Activated CD8-positive, alpha-beta T cell treated with anti-CD3 and anti-CD28 coated beads, Interleukin-2, amount 10 ng/mL, durations not matched to agents 7 days and 5 days (primary cell): ENCODE measurements around the gene EXOSC10. TPM values are rescaled to one million over a fixed set of nuclear protein-coding genes. Genes with fewer than 3 reads are reported as not detected.
"Not testable (repeated sequence)": the region's sequence is repeated elsewhere in the genome, so short reads cannot be mapped to it uniquely, and the experiment has no call there.

Experiments
- ATAC-seq: fragments of 150-1000 bp; cut with Tn5 transposase; one replicate; pipeline ENCODE4 v1.10.0; 2021; ENCODE audit warnings: moderate library complexity
- CTCF ChIA-PET: fragments of 350-600 bp; sonication (Branson Sonifier 250); formaldehyde crosslinking; loops from one replicate; lab custom pipeline; 2021; ENCODE audit warnings: antibody characterized with exemption; lab: Charles Lee
- POLR2A ChIA-PET: fragments of 350-600 bp; sonication (Branson Sonifier 250); formaldehyde crosslinking; loops from one replicate; lab custom pipeline; 2021; ENCODE audit warnings: antibody characterized with exemption; lab: Charles Lee
- DNase-seq: peaks from one replicate; pipeline ENCODE4 v3.0.0-alpha.2; 2020
- H3K27ac Mint-ChIP-seq: one replicate; pipeline ENCODE4 v1.8.0; 2021; ENCODE audit warnings: mild to moderate bottlenecking, mixed read lengths
- H3K27me3 Mint-ChIP-seq: one replicate; pipeline ENCODE4 v1.8.0; 2021; ENCODE audit warnings: low read depth, mixed read lengths
- H3K36me3 Mint-ChIP-seq: one replicate; pipeline ENCODE4 v1.8.0; 2021; ENCODE audit warnings: low read depth, mixed read lengths
- H3K4me1 Mint-ChIP-seq: one replicate; pipeline ENCODE4 v1.8.0; 2021; ENCODE audit warnings: low read depth, mixed read lengths
- H3K4me3 Mint-ChIP-seq: one replicate; pipeline ENCODE4 v1.8.0; 2021; ENCODE audit warnings: mild to moderate bottlenecking, mixed read lengths
- H3K9me3 Mint-ChIP-seq: one replicate; pipeline ENCODE4 v1.8.0; 2022; ENCODE audit warnings: mixed read lengths; ENCODE audit not compliant: insufficient read depth
- total RNA-seq, 2 experiments: library from RNA; stranded (reverse); gene quantifications; one replicate each; pipeline ENCODE4 v1.2.3, GENCODE V29; 2021

The EXOSC10 gene
- total RNA-seq, 2 experiments from 2014 or later: 86.1 to 89.8 TPM

DNA sequence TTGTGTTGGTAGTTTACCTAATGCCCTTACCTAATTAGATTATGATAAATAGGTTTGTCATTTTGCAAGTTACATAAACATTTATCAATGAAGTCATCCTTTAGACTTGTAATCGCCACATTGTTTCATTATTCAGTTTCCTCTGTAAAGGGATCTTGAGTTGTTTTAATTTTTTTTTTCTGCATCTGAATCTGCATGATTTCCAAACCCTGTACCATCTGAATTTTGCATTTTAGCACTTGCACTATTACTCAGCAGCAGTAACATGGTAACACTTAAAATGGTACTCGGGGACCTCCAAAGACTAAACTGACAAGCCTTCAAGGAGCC is 74.8 kb downstream of the EXOSC10 start:
- ChIA-PET POLR2A (no interaction called here), CTCF (interaction anchor here (2.1 kb wide), 1 partner anchor 13 kb away, joined by 15 read pairs; no protein-coding TSS in a partner anchor)
- Mint-ChIP-seq H3K9me3 (no peaks in the 10 kb centered on the region), H3K27ac (peak overlapping the region; percentile 49), H3K27me3 (no peaks in the 10 kb centered on the region), H3K4me1 (peaks cover 17% of the 10 kb centered on the region), H3K36me3 (peaks cover 65% of the 10 kb centered on the region), H3K4me3 (no peak overlapping the region)
- no peak for ATAC-seq
- no peak for DNase-seq

DNA sequence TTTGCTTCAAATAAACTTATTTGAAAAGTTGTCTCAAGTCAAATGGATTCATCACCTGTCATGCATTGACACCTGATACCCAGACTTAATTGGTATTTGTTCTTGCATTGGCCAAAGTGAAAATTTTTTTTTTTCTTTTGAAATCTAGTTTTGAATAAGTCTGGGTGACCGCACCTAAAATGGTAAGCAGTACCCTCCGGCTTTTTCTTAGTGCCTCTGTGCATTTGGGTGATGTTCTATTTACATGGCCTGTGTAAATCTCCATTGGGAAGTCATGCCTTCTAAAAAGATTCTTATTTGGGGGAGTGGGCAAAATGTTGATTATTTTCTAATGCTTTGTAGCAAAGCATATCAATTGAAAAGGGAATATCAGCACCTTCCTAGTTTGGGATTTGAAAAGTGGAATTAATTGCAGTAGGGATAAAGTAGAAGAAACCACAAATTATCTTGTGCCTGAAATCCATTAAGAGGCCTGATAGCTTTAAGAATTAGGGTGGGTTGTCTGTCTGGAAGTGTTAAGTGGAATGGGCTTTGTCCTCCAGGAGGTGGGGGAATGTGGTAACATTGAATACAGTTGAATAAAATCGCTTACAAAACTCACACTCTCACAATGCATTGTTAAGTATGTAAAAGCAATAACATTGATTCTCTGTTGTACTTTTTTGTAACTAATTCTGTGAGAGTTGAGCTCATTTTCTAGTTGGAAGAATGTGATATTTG is 75.4 kb downstream of the EXOSC10 start:
- Mint-ChIP-seq H3K4me3 (no peak overlapping the region), H3K36me3 (peaks cover 65% of the 10 kb centered on the region), H3K27me3 (no peaks in the 10 kb centered on the region), H3K4me1 (peaks cover 17% of the 10 kb centered on the region), H3K9me3 (no peaks in the 10 kb centered on the region), H3K27ac (peak overlapping the region; percentile 49)
- DNase-seq (no peak), ATAC-seq (no peak)
- POLR2A ChIA-PET: no interaction called here
- CTCF ChIA-PET: interaction anchor here (2.1 kb wide), 1 partner anchor 14 kb away, joined by 15 read pairs; no protein-coding TSS in a partner anchor

DNA sequence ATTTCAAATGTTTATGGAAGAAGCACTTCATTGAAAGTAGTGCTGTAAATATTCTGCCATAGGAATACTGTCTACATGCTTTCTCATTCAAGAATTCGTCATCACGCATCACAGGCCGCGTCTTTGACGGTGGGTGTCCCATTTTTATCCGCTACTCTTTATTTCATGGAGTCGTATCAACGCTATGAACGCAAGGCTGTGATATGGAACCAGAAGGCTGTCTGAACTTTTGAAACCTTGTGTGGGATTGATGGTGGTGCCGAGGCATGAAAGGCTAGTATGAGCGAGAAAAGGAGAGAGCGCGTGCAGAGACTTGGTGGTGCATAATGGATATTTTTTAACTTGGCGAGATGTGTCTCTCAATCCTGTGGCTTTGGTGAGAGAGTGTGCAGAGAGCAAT is 76.5 kb downstream of the EXOSC10 start:
- DNase-seq: no peak
- ATAC-seq: no peak
- H3K4me3 Mint-ChIP-seq: no peak overlapping the region
- CTCF ChIA-PET: interaction anchor here (0.7 kb wide), 1 partner anchor 15 kb away, joined by 4 read pairs; no protein-coding TSS in a partner anchor
- peaks cover 22% of the 10 kb centered on the region for H3K4me1 Mint-ChIP-seq
- H3K36me3 Mint-ChIP-seq: peaks cover 76% of the 10 kb centered on the region
- POLR2A ChIA-PET: no interaction called here
- no peaks in the 10 kb centered on the region for H3K9me3 Mint-ChIP-seq
- no peaks in the 10 kb centered on the region for H3K27me3 Mint-ChIP-seq
- H3K27ac Mint-ChIP-seq: peak overlapping the region; percentile 28

DNA sequence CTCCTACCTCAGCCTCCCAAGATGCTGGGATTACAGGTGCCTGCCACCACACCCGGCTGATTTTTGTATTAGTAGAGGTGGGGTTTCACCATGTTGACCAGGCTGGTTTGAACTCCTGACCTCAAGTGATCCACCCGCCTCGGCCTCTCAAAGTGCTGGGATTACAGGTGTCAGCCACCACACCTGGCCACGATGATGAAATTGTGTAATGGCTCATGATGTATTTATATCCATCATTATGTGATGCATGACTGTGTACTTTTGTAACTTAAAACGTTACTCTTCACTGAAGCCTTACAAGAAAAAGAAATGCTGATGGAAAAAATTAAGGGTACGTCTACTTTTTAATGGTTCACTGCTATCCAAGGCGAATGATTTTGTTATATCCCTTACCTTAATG is 79.7 kb downstream of the EXOSC10 start:
- POLR2A ChIA-PET: no interaction called here
- CTCF ChIA-PET: no interaction called here
- H3K27ac Mint-ChIP-seq: no peak overlapping the region
- peaks cover 34% of the 10 kb centered on the region for H3K4me1 Mint-ChIP-seq
- ATAC-seq (no peak), DNase-seq (no peak)
- no peak overlapping the region for H3K4me3 Mint-ChIP-seq
- peaks cover 72% of the 10 kb centered on the region for H3K36me3 Mint-ChIP-seq
- no peaks in the 10 kb centered on the region for H3K27me3 Mint-ChIP-seq
- no peaks in the 10 kb centered on the region for H3K9me3 Mint-ChIP-seq

DNA sequence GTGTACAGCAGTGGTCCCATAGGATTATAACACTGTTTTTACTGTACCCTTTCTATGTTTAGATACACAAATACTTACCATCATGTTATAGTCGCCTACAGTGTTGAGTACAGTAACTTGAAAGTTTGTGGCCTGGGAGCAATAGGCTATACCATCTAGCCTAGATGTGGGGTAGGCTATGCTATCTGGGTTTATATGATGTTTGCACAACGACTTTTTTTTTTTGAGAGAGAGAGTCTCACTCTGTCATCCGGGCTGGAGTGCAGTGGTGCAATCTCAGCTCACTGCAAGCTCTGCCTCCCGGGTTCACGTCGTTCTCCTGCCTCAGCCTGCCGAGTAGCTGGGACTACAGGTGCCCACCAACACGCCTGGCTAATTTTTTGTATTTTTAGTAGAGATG is 80.3 kb downstream of the EXOSC10 start:
- DNase-seq, POLR2A ChIA-PET, CTCF ChIA-PET, H3K27me3 Mint-ChIP-seq, H3K27ac Mint-ChIP-seq, H3K9me3 Mint-ChIP-seq, H3K4me3 Mint-ChIP-seq, ATAC-seq: not testable (repeated sequence)
- Mint-ChIP-seq H3K36me3 (peaks cover 73% of the 10 kb centered on the region), H3K4me1 (peaks cover 35% of the 10 kb centered on the region)

Other genes with a start within 250 kb of the EXOSC10 start
- 100 to 1,000 TPM; 175 to 178 TPM for gene TARDBP, start 87.2 kb downstream of the EXOSC10 start, total RNA-seq
- gene MASP2, start 52.6 kb downstream of the EXOSC10 start, total RNA-seq: under 1 TPM in 1 of 2 experiments, not detected in 1; 0.21 TPM
- gene SRM, start 39.9 kb downstream of the EXOSC10 start, total RNA-seq: 100 to 1,000 TPM; 146 to 154 TPM
- not detected for gene ANGPTL7, start 89.5 kb upstream of the EXOSC10 start, total RNA-seq
- 10 to 100 TPM; 55.9 to 57.5 TPM for gene MTOR, start 162.7 kb upstream of the EXOSC10 start, total RNA-seq
- 10 to 100 TPM; 30.8 to 33.7 TPM for gene UBIAD1, start 173.3 kb upstream of the EXOSC10 start, total RNA-seq